Upper lobe of left lung (tissue), 4 donors: ENCODE results near the gene LIMCH1.

Experiments used
- CTCF ChIP-seq, 6 experiments: fragments of 450-650 bp in 4 of 6; fragments of 200-600 bp in 2 of 6; sonication (generic) in 2 of 6; IDR thresholded peaks; one replicate each; pipeline ENCODE4 v1.5.1; 2016 to 2019; ENCODE audit warnings: antibody characterized with exemption in 6 of 6
- EP300 ChIP-seq, 4 donors: sonication (generic); formaldehyde crosslinking; IDR thresholded peaks; one replicate each; pipeline ENCODE4 v1.5.1; 2017; ENCODE audit warnings: antibody characterized with exemption in 4 of 4, control low read depth in 2 of 4
- POLR2A ChIP-seq, 4 donors: fragments of 450-650 bp; IDR thresholded peaks; one replicate each; pipeline ENCODE4 v1.5.1; 2016 to 2017; ENCODE audit warnings: antibody characterized with exemption in 4 of 4, mild to moderate bottlenecking in 2 of 4
- POLR2AphosphoS5 ChIP-seq, 2 donors: sonication (generic); formaldehyde crosslinking; IDR thresholded peaks; one replicate each; pipeline ENCODE4 v1.5.1; 2017; ENCODE audit warnings: antibody characterized with exemption in 2 of 2

- TF ChIP-seq POLR2A (IDR thresholded peaks at IDR 0.05) (no peak), POLR2AphosphoS5 (IDR thresholded peaks at IDR 0.05) (no peak), CTCF (IDR thresholded peaks at IDR 0.05) (no peak), EP300 (IDR thresholded peaks at IDR 0.05) (no peak)
Measured at GRCh38 chr4:41632481-41633073, 94.6 kb downstream of the LIMCH1 start.
